Measurements from ENCODE around the gene ZNF574. TPM values are rescaled to one million over a fixed set of nuclear protein-coding genes. Genes with fewer than 3 reads are reported as not detected.

The ZNF574 gene
- total RNA-seq, 1 donor from 2014 or later = 7.1 TPM

DNA sequence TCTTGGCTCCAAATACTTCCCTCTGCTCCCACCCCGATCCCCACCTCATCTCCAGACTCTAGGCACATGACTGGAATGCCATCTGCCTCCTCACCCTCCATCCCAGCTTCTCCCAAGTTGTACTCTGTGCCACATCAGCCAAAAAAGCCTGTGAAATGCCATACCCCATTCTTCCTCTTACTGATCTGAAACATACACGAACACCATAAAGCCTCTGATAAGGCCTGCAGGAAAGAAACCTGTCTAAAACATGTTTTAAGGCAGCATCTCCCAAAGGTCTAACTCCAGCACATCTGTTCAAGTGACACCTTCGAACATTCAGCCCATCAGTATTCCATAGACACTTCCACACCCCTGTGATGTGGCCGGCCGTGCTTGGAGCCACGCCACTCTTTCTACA lies 11.5 kb upstream of the ZNF574 start:
- peaks cover 22% of the 10 kb centered on the region for H3K27me3 ChIP-seq (ENCODE audit: control insufficient read depth, insufficient read depth, low read length)
- FAIRE-seq (no peak), DNase-seq (ENCODE audit: low read depth) (no peak)
- H3K36me3 ChIP-seq (ENCODE audit: control insufficient read depth, insufficient read depth, low read length) = no peaks in the 10 kb centered on the region
- H3K4me3 ChIP-seq (ENCODE audit: low read depth, low read length) = no peak overlapping the region
- TF ChIP-seq, protein P1, sequence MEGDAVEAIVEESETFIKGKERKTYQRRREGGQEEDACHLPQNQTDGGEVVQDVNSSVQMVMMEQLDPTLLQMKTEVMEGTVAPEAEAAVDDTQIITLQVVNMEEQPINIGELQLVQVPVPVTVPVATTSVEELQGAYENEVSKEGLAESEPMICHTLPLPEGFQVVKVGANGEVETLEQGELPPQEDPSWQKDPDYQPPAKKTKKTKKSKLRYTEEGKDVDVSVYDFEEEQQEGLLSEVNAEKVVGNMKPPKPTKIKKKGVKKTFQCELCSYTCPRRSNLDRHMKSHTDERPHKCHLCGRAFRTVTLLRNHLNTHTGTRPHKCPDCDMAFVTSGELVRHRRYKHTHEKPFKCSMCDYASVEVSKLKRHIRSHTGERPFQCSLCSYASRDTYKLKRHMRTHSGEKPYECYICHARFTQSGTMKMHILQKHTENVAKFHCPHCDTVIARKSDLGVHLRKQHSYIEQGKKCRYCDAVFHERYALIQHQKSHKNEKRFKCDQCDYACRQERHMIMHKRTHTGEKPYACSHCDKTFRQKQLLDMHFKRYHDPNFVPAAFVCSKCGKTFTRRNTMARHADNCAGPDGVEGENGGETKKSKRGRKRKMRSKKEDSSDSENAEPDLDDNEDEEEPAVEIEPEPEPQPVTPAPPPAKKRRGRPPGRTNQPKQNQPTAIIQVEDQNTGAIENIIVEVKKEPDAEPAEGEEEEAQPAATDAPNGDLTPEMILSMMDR (IDR thresholded peaks at IDR 0.05; ENCODE audit: insufficient read depth, low read length, severe bottlenecking) = no peak

DNA sequence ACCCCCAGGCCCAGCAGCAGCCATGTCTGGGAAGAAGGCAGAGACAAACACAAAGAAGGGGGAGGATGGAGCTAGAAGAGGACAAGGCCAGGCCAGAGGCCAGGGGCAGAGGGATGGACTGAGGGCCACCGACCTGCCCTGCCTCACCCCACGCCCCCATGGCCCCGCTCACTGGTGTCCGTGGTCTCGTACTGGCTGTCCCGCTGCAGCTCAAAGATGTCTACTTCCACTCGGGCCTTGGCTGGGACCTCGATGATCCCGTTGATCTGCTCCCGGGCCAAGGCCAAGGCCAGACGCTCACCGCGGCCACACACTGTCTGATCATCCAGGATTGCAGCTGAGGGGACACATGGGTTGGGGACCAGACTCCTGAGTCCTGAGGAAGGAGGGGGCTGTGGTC lies 10.9 kb upstream of the ZNF574 start:
- TF ChIP-seq, protein P1 (IDR thresholded peaks at IDR 0.05; ENCODE audit: insufficient read depth, low read length, severe bottlenecking) = no peak
- no peak for DNase-seq (ENCODE audit: low read depth)
- FAIRE-seq = no peak
- no peak overlapping the region for H3K4me3 ChIP-seq (ENCODE audit: low read depth, low read length)
- peaks cover 22% of the 10 kb centered on the region for H3K27me3 ChIP-seq (ENCODE audit: control insufficient read depth, insufficient read depth, low read length)
- H3K36me3 ChIP-seq (ENCODE audit: control insufficient read depth, insufficient read depth, low read length) = no peaks in the 10 kb centered on the region

DNA sequence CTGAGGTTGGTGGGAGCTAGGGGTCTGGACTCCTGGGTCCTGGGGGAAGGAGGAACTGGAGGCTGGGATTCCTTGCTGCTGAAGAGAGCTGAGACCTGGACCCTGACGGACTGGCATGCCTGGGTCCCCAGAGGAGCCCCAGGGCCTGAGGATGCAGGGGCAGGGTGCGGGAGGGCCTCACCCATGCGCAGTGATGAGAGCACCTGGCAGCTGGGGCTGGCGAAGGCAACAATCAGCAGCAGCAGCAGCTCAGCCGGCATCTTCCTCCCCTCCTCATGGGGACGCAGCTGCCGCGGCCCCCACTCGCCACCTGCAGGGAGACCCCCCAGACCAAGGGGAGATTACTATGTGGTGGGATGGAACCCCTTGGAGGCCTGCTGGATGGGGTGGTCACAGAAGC lies 10.5 kb upstream of the ZNF574 start:
- Histone ChIP-seq H3K27me3 (ENCODE audit: control insufficient read depth, insufficient read depth, low read length) (peaks cover 22% of the 10 kb centered on the region), H3K4me3 (ENCODE audit: low read depth, low read length) (no peak overlapping the region), H3K36me3 (ENCODE audit: control insufficient read depth, insufficient read depth, low read length) (no peaks in the 10 kb centered on the region)
- TF ChIP-seq, protein P1 (IDR thresholded peaks at IDR 0.05; ENCODE audit: insufficient read depth, low read length, severe bottlenecking) = no peak
- DNase-seq (ENCODE audit: low read depth) (no peak), FAIRE-seq (no peak)

DNA sequence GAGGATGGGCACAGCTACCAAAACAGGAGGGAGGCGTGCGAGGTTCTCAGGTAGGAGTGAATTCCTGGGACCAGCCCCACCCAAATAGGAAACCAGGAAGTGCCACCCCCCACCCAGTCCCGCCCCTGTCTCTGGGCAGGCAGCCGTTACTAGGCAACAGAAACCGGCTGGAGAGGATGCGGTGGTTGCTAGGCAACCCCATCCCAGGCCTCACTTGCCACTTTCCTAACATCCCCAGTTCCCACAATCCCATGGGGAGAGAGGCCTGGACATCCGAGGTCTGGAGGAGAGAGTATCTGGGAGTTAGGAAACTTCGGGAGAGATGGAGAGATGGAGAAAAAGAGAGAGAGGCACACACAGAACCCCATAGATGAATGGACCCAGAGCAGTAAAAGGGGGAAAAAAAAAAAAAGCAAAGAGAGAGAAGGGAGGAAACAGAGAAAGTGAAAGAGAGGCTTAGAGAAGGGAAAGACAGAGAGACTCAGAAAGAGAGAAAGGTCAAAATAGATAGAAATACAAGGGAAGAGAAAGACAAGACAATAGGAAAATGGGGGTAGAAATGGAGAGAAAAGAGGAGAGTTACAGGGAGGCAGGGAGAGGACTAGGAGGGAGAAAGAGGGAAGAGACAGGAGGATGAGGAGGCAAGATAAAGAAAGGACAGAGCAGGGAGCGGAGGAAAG lies 9.8 kb upstream of the ZNF574 start:
- FAIRE-seq = no peak
- Histone ChIP-seq H3K4me3 (ENCODE audit: low read depth, low read length) (no peak overlapping the region), H3K36me3 (ENCODE audit: control insufficient read depth, insufficient read depth, low read length) (no peaks in the 10 kb centered on the region), H3K27me3 (ENCODE audit: control insufficient read depth, insufficient read depth, low read length) (peaks cover 22% of the 10 kb centered on the region)
- TF ChIP-seq, protein P1 (IDR thresholded peaks at IDR 0.05; ENCODE audit: insufficient read depth, low read length, severe bottlenecking) = no peak
- DNase-seq (ENCODE audit: low read depth) = peak; percentile 21

DNA sequence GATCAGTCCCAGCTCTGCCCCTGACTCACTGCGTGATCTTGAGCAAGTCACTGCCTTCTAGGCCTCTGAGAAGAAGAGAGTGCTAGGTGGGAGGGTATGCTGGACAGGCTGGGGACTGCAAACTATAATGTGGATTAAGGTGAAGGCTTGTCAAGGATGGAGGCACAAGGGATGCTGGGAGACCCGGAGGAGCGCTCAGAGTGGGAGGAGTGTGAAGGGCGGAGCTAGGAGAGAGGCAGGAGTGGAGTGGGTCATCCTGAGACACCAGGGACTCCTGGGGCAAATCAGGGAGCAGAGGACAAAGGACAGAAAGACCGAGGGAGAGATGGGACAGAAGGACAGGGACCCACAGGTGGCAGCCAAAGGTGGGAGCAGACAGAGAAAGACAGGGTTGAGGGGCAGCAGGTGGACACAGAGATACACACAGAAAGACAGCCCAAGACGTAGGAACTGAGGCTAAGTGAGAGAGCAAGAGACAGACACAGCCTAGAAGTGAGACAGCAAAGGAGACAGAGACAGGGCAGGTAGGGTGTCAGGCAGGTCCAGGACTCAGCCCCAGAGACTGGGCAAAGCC lies 8.6 kb upstream of the ZNF574 start:
- FAIRE-seq (no peak), DNase-seq (ENCODE audit: low read depth) (no peak)
- Histone ChIP-seq H3K36me3 (ENCODE audit: control insufficient read depth, insufficient read depth, low read length) (no peaks in the 10 kb centered on the region), H3K27me3 (ENCODE audit: control insufficient read depth, insufficient read depth, low read length) (peaks cover 22% of the 10 kb centered on the region), H3K4me3 (ENCODE audit: low read depth, low read length) (no peak overlapping the region)
- TF ChIP-seq, protein P1 (IDR thresholded peaks at IDR 0.05; ENCODE audit: insufficient read depth, low read length, severe bottlenecking) = no peak

DNA sequence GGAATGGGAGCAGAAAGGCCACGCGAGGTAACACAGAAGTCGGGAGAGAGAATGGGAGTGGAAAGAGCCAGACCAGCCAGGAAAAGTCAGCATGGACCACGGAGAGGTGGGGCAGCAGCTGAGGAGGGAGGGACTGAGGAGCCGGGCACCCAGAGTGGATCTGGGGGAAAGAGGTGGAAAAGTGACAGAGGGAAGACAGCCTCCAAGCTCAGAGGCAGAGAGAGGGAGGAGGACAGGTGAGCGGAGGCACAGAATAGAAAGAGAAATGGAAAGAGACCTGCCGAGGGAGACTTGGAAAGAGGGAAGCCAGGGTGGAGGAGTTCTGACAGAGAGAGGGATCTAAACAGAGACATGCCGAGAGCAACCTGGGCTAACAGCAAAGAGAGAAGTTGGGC lies 7.6 kb upstream of the ZNF574 start:
- DNase-seq (ENCODE audit: low read depth) (no peak), FAIRE-seq (no peak)
- Histone ChIP-seq H3K27me3 (ENCODE audit: control insufficient read depth, insufficient read depth, low read length) (peaks cover 22% of the 10 kb centered on the region), H3K4me3 (ENCODE audit: low read depth, low read length) (no peak overlapping the region), H3K36me3 (ENCODE audit: control insufficient read depth, insufficient read depth, low read length) (no peaks in the 10 kb centered on the region)
- TF ChIP-seq, protein P1 (IDR thresholded peaks at IDR 0.05; ENCODE audit: insufficient read depth, low read length, severe bottlenecking) = no peak
